ENCODE results near the gene PRTN3.

Gene PRTN3

GRCh38 chr19:840519-841206, at the start of gene PRTN3:
PRTN3 (plus strand) TSS chr19:840999; CDS start chr19:841009, 10 bp downstream.
- DNase-seq: no peak

GRCh38 chr19:791007-791566, 49.7 kb upstream of the PRTN3 start:
- no peak for DNase-seq

GRCh38 chr19:791567-792305, 49.1 kb upstream of the PRTN3 start:
- DNase-seq: no peak

- DNase-seq: no peak
These were observed 48.4 kb upstream of the PRTN3 start for GRCh38 chr19:792306-792885.

GRCh38 chr19:793806-794205, 47.0 kb upstream of the PRTN3 start:
- no peak for DNase-seq

- DNase-seq: no peak
These were observed 45.7 kb upstream of the PRTN3 start for GRCh38 chr19:795073-795611.

GRCh38 chr19:795691-796581, 44.9 kb upstream of the PRTN3 start:
- no peak for DNase-seq

- DNase-seq: peak; percentile 97
These were observed 43.9 kb upstream of the PRTN3 start, which contains the start of gene PTBP1 for GRCh38 chr19:796692-797527. PTBP1 (plus strand) TSS chr19:797452; CDS start chr19:797498, 46 bp downstream.

GRCh38 chr19:797528-798414, 43.0 kb upstream of the PRTN3 start:
- peak; percentile 51 for DNase-seq

GRCh38 chr19:798415-799075, 42.3 kb upstream of the PRTN3 start:
- no peak for DNase-seq

GRCh38 chr19:799076-799881, 41.5 kb upstream of the PRTN3 start:
- no peak for DNase-seq

GRCh38 chr19:800360-801029, 40.3 kb upstream of the PRTN3 start:
- DNase-seq: no peak

GRCh38 chr19:801030-801860, 39.6 kb upstream of the PRTN3 start:
- peak; percentile 72 for DNase-seq

GRCh38 chr19:801861-802497, 38.8 kb upstream of the PRTN3 start:
- no peak for DNase-seq

- DNase-seq: no peak
These were observed 38.2 kb upstream of the PRTN3 start for GRCh38 chr19:802498-803098.

- DNase-seq: no peak
These were observed 37.7 kb upstream of the PRTN3 start for GRCh38 chr19:803099-803561.

All from NCI-H2029 treated with DMSO at 0.1 percent for 48 hours (cell line).